T follicular helper cell (primary cell): ENCODE results near the gene CCDC150.
"Not testable (repeated sequence)": the region's sequence is repeated elsewhere in the genome, so short reads cannot be mapped to it uniquely, and the experiment has no call there.

Experiments used
- DNase-seq: peaks from one replicate; pipeline ENCODE4 v3.0.0-alpha.2; 2020; ENCODE audit warnings: low read depth

The CCDC150 gene

GRCh38 chr2:196712867-196713266, 73.4 kb downstream of the CCDC150 start:
- DNase-seq: no peak

DNA sequence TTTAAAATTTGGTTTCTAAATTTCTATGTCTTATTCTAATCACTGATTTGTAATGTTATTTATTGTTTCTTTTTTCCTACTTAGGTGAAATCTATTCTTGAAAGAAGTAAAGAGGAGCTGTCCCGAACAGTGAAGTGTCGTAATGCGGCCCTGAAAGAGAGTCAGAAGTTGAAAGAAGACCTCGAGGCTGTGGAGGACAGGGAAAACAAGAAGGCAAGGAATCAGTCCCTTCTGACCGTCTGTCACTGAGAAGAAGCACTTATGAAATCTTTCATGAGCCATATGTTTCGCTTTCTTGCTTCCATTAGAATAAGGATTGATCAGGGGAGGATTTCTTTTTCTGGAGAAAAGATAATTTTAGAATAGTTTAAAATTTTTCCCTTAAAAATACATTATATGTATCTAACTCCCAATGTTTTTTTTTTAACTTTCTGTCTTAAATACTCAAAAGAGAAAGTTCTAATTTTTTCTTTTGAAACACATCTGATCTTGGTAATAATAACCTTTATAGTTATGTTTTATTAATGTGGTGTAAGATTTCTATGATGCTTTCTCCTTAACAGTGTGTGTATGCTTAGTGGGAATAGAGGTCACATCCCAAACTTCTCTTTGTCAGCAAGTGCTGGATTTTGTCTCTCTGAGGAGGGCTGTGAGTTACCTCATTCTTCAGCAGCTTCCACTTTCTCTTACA, 79.0 kb downstream of the CCDC150 start:
- DNase-seq: no peak

DNA sequence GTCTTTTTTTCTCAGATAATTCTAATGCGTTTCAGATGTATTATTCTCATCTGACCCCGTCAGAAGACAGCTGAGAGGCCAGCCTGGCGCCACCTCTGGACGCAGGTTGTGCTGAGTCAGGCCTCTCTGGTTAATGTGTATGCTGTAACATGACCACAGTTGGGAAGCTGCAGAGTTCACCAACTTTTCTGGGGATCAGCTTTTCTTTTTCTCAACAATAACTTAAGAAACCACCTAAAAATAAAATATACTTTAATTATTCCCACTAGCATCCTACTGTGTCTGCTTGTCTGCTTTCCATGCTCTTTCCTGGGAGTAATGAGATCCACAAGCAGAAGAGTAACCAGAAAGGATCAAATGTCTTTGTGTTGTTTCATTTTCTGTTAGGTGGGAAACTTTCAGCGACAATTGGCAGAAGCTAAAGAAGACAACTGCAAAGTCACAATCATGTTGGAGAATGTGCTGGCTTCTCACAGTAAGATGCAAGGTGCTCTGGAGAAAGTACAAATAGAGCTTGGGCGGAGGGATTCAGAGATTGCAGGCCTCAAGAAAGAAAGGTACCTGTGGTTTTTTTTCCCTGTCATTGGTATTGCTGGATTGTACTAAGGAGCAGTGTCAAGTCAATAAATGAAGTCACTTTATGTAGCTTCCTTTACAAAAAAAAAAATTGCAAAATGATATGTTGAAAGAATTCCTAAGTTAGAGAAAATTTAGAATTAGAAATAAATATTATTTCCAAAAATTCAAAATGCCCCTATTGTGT, 79.8 kb downstream of the CCDC150 start:
- DNase-seq: no peak

DNA sequence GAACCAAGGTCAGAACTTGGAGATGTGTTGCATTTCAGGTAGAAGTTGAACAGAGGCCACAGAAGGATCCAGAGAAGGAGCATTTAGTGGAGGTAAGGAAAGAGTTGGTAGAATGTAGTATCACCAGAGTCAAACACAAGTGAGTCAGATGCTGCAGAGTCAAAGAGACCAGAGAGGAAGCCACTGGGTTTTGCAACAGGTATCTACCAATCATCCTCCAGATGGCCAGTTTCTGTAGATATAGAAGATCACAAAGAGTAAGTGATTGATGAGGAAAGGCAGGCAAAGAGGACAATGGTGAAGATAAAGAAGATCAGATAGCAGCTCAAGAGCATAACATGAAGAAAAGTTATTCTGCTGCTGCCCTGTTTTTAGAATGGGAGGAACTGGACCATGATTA, 84.1 kb downstream of the CCDC150 start:
- DNase-seq: no peak

- no peak for DNase-seq
Observed at GRCh38 chr2:196725218-196725617, 85.7 kb downstream of the CCDC150 start.

DNA sequence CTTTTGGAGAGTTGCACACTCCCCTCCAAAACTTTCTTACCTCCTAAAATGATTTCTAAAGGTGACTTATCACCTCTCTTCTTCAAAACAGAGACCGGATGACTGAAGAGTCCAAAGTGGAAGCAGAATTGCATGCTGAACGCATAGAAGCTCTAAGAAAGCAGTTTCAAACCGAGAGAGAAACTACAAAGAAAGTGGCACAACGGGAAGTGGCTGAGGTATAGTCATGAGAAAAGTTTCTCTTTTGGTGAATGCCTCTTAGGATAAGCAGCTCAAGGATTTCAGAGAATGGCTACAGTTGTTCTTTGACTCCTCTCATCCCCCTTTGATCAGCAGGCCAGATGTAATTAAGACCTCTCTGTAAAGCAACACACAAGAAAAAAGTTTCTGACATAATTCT, 86.4 kb downstream of the CCDC150 start:
- no peak for DNase-seq

GRCh38 chr2:196729418-196729817, 89.9 kb downstream of the CCDC150 start:
- no peak for DNase-seq

- not testable (repeated sequence) for DNase-seq
Observed at GRCh38 chr2:196736646-196737045, 97.1 kb downstream of the CCDC150 start.

GRCh38 chr2:196737046-196737445, 97.5 kb downstream of the CCDC150 start:
- no peak for DNase-seq

DNA sequence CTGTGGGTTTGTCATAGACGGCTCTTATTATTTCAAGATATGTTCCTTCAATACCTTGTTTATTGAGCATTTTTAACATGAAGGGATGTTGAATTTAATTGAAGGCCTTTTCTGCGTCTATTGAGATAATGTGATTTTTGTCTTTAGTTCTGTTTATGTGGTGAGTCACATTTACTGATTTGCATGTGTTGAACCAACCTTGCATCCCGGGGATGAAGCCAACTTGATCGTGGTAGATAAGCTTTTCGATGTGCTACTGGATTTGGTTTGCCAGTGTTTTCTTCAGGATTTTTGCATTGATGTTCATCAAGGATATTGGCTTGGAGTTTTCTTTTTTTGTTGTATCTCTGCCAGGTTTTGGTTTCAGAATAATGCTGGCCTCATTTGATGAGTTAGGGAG, 99.5 kb downstream of the CCDC150 start:
- no peak for DNase-seq

DNA sequence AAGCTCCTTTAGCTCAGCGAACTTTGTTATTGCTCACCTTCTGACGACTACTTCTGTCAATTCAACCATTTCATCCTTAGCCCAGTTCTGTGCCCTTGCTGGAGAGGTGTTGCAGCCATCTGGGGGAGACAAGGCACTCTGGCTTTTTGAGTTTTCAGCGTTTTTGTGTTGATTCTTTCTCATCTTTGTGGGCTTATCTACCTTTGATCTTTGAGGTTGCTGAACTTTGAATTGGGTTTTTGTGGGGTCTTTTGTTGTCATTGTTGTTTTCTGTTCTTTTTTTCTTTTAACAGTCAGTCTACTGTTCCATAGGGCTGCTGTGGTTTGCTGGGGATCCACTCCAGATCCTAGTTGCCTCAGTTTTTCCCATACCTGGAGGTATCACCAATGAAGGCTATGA, 102.7 kb downstream of the CCDC150 start:
- DNase-seq: no peak

GRCh38 chr2:196742685-196743084, 103.2 kb downstream of the CCDC150 start:
- no peak for DNase-seq

DNA sequence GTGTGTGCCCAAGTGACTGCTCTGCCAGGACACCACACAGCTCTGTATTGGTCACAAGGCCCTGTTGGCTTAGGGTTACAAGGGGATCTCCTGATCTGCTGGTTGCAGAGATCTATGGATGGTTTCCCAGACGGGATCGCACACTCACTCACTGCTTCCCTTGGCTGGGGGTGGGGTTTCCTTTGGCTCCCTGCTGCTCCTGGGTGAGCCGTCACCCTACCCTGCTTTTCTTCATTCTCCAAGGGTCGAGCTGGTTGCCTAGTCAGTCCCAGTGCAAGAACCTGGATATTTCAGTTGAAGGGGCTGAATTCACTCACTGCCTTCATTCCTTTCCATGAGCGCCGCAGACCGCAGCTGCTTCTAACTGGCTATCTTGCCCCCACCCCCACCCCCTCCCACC, 103.7 kb downstream of the CCDC150 start:
- no peak for DNase-seq

DNA sequence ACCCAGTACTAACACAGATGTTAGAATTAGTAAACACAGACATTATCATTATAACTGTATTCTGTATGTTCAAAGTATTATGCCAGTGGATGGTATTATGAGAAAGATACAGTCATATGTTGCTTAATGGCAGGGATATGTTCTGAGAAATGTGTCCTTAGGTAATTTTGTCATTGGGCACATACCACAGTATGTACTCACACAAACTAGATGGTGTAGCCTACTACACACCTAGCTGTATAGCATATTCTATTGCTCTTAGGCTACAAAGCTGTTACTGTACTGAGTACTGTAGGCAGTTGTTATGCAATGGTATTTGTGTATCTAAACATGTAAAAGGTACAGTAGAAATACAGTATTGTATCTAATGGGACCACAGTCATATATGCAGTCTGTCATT, 106.2 kb downstream of the CCDC150 start:
- no peak for DNase-seq

DNA sequence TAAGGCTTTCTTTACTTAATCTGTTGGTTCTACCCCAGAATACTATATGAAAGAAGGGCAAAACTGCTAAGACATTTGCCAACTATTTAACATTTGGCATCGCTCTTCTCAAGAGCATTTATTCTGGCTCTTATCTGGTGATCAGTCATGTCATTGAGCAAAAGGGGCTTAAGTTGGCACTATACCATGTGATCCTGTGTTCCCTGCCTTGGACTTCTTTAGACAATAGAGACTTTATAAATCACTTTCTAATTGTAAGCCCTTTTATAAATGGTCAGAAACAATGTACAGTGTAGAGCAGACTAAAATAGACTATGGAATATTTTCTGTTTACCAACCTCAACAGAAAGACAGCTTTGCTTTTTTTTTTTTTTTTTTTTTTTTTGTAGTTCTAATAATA, 107.9 kb downstream of the CCDC150 start:
- DNase-seq: no peak

DNA sequence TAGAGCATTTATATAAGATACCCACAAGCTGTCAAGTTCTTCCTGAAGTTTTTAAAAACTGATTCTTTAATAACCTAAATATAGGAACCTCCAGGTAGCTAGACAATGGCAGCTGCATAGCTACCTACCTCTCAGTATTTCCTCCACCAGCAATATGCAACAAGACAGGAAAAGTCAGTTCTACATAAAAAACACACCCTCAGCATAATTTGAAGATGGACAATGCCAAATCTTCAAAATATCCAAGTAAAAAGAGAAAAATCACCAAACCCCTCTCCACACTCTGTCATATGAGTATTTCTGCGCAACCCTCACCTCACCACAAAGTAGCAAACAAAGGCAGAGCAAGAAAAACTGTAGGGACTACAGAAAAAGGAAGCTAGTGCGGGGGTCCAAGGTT, 108.6 kb downstream of the CCDC150 start:
- no peak for DNase-seq

- no peak for DNase-seq
Observed at GRCh38 chr2:196750291-196750923, 110.9 kb downstream of the CCDC150 start.

DNA sequence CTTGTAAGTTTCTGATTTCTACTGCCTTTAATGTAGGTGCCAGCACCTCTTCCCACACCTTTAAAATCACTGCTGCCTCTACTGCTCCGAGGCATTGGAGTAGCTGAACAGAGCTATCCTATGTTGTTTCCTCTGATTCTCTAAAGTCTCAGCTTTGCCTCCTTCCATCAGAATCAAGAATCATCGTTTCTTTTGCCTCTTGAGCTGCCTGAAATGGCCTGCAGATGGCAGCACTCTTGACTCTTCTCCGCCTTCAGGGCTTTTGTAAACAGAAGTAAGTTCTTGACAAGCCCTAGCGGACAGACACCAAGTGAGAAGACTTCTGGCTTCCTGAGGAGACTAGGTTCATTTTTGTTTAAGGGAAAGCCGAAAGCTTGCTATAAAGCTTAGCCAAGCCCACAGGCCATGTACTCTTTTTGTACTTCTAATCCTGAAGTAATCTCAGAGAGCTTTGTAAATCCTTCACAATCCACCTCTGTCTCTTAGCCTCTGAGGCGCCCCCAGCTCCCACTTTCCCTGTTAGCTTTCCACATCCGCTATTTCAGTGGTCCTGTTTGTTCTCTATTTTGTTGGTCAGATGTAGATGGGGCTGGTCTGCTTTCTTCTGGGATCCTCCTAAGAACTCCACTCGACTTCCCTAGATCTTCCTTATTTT, 111.6 kb downstream of the CCDC150 start:
- DNase-seq: peak; percentile 45

GRCh38 chr2:196758474-196759377, 119.2 kb downstream of the CCDC150 start:
- DNase-seq: no peak

- DNase-seq: no peak
Observed at GRCh38 chr2:196759378-196759706, 119.8 kb downstream of the CCDC150 start.

DNA sequence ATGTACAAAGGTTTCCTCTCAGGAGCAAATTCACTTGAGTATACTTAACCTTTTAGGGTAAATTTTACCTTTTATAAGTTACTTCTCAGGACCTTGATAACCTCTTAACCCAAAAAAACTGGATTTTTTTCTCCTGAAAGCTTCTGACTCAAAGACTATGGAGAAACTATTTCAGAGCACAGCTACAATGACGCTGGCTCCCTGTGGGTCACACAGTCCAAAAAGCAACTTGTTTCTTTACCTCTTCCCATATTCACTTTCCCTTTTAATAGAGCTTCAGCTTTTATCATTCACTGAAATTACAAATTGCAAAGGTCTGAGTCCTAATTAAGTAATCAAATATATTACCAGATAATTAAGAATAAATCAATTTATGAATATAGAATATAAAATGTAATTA, 127.6 kb downstream of the CCDC150 start:
- no peak for DNase-seq
